SK-N-SH (cell line): ENCODE data around the gene GOLGA5. TPM values are rescaled to one million over a fixed set of nuclear protein-coding genes. Genes with fewer than 3 reads are reported as not detected.

Source experiments
- CTCF ChIA-PET: fragments of 300-600, 350-600 bp; formaldehyde crosslinking; extraction: SDS; loops from one replicate; lab custom pipeline; 2021; lab: Yijun Ruan, JAX
- POLR2A ChIA-PET: fragments of 350-600 bp; sonication (Branson Sonifier 250); formaldehyde crosslinking; extraction: SDS; loops from one replicate; lab custom pipeline; 2020; ENCODE audit warnings: antibody characterized with exemption, inconsistent platforms; lab: Yijun Ruan, JAX
- DNase-seq: peaks from one replicate; pipeline ENCODE4 v3.0.0; 2012
- H2AFZ ChIP-seq: fragments of 200-600 bp; sonication (generic); 2 replicates; pipeline ENCODE4 v1.8.1; 2016; ENCODE audit warnings: antibody characterized with exemption, mild to moderate bottlenecking, low read depth
- H3F3A ChIP-seq: fragments of 200-600 bp; sonication (generic); replicated peaks from 2 replicates; pipeline ENCODE3; 2016; ENCODE audit warnings: antibody characterized with exemption, mild to moderate bottlenecking; ENCODE audit not compliant: insufficient read depth
- H3K27ac ChIP-seq, 2 experiments: fragments of 200-500 bp in 1 of 2; fragments of 200-600 bp in 1 of 2; sonication (Bioruptor generic) in 1 of 2; sonication (generic), shearing (Covaris generic) in 1 of 2; 2 replicates each; pipeline versions ENCODE4 v1.5.1 to v1.6.1; 2014 to 2016; ENCODE audit warnings: low read depth in 2 of 2, inconsistent platforms in 1 of 2, low read length in 1 of 2, mild to moderate bottlenecking in 1 of 2, mixed read lengths in 1 of 2
- H3K27me3 ChIP-seq: fragments of 200-600 bp; sonication (generic), shearing (Covaris generic); 2 replicates; pipeline ENCODE4 v1.6.1; 2016; ENCODE audit warnings: mixed run types; ENCODE audit not compliant: insufficient read depth
- H3K36me3 ChIP-seq, 2 experiments: fragments of 200-500 bp in 1 of 2; fragments of 200-600 bp in 1 of 2; sonication (Bioruptor generic) in 1 of 2; sonication (generic) in 1 of 2; replicated peaks in 1 of 2; 2 replicates each; pipeline versions ENCODE3 to v1.5.1; 2014 to 2016; ENCODE audit warnings: low read length in 1 of 2, mild to moderate bottlenecking in 1 of 2; ENCODE audit not compliant: insufficient read depth in 2 of 2, control insufficient read depth in 1 of 2
- H3K4me1 ChIP-seq, 2 experiments: fragments of 200-500 bp in 1 of 2; fragments of 200-600 bp in 1 of 2; sonication (Bioruptor generic) in 1 of 2; sonication (generic), shearing (Covaris generic) in 1 of 2; 2 replicates each; pipeline versions ENCODE4 v1.5.1 to v1.6.1; 2014 to 2016; ENCODE audit warnings: low read depth in 1 of 2, low read length in 1 of 2, mixed run types in 1 of 2; ENCODE audit not compliant: insufficient read depth in 2 of 2, control insufficient read depth in 1 of 2
- H3K4me2 ChIP-seq: fragments of 200-600 bp; sonication (generic), shearing (Covaris generic); 2 replicates; pipeline ENCODE4 v1.6.1; 2017; ENCODE audit warnings: mixed run types
- H3K4me3 ChIP-seq, 2 experiments: fragments of 200-500 bp in 1 of 2; fragments of 200-600 bp in 1 of 2; sonication (Bioruptor generic) in 1 of 2; sonication (generic), shearing (Covaris generic) in 1 of 2; 2 replicates each; pipeline versions ENCODE4 v1.5.1 to v1.8.1; 2014 to 2016; ENCODE audit warnings: low read depth in 2 of 2, inconsistent platforms in 1 of 2, low read length in 1 of 2, mild to moderate bottlenecking in 1 of 2, mixed read lengths in 1 of 2, moderate library complexity in 1 of 2
- H3K79me2 ChIP-seq: fragments of 200-600 bp; sonication (generic); 2 replicates; pipeline ENCODE4 v1.8.1; 2017; ENCODE audit warnings: mild to moderate bottlenecking; ENCODE audit not compliant: insufficient read depth
- H3K9ac ChIP-seq: fragments of 200-600 bp; sonication (generic); 2 replicates; pipeline ENCODE4 v1.6.1; 2017; ENCODE audit warnings: mixed run types
- H3K9me2 ChIP-seq: fragments of 200-600 bp; sonication (generic); 2 replicates; pipeline ENCODE4 v1.6.1; 2017; ENCODE audit warnings: mixed run types
- H3K9me3 ChIP-seq: fragments of 200-600 bp; sonication (generic); 2 replicates; pipeline ENCODE4 v1.6.1; 2017; ENCODE audit warnings: mixed run types, mild to moderate bottlenecking, moderate library complexity
- H4K20me1 ChIP-seq: fragments of 200-600 bp; sonication (generic); 2 replicates; pipeline ENCODE4 v1.6.1; 2017; ENCODE audit warnings: mild to moderate bottlenecking, mixed run types; ENCODE audit not compliant: insufficient read depth
- ELF1 ChIP-seq: IDR thresholded peaks from 2 replicates; pipeline ENCODE4 v1.4.0; 2012
- FOXM1 ChIP-seq: IDR thresholded peaks from 2 replicates; pipeline ENCODE4 v1.4.0; 2012; ENCODE audit warnings: low read depth, mild to moderate bottlenecking
- GABPA ChIP-seq: IDR thresholded peaks from 2 replicates; pipeline ENCODE4 v1.4.0; 2012; ENCODE audit warnings: low read depth, mild to moderate bottlenecking
- GATA2 ChIP-seq: sonication (generic); formaldehyde crosslinking; IDR thresholded peaks from 2 replicates; pipeline ENCODE4 v1.5.0; 2020; ENCODE audit warnings: mild to moderate bottlenecking, missing genetic modification reagents
- JUND ChIP-seq: IDR thresholded peaks from 2 replicates; pipeline ENCODE4 v1.4.0; 2012
- POLR2AphosphoS5 ChIP-seq: IDR thresholded peaks from 2 replicates; pipeline ENCODE4 v1.6.1; 2012; ENCODE audit warnings: low read depth, low read length
- RAD21 ChIP-seq: IDR thresholded peaks from 2 replicates; pipeline ENCODE4 v1.6.1; 2012; ENCODE audit warnings: mild to moderate bottlenecking, low read length
- RCOR1 ChIP-seq: fragments of 150-350 bp; IDR thresholded peaks from 2 replicates; pipeline ENCODE4 v1.6.1; 2017; ENCODE audit warnings: antibody characterized with exemption, low read length
- SIN3A ChIP-seq: IDR thresholded peaks from 2 replicates; pipeline ENCODE4 v1.6.1; 2012; ENCODE audit warnings: low read depth, mild to moderate bottlenecking, low read length, moderate library complexity, borderline replicate concordance
- TAF1 ChIP-seq: IDR thresholded peaks from 2 replicates; pipeline ENCODE4 v1.6.1; 2012; ENCODE audit warnings: low read depth, mild to moderate bottlenecking, low read length, moderate library complexity, borderline replicate concordance
- TCF12 ChIP-seq: IDR thresholded peaks from 2 replicates; pipeline ENCODE4 v1.4.0; 2012
- WGBS: methylation state at CpG from one replicate; pipeline ENCODE4 v1.1.6; 2017; ENCODE audit warnings: low lambda C conversion rate; 5-methylcytosine and 5-hydroxymethylcytosine counted together
- polyA plus RNA-seq, 3 experiments: library from polyadenylated mRNA; depleted of rRNA; stranded (reverse); fragments of >200 nt; gene quantifications; 2 replicates each; pipeline ENCODE4 v1.2.3, GENCODE V29; 2012

GOLGA5 gene
- polyA plus RNA-seq, 1 of the 3 experiments (the other 2 are of a cell fraction): 25.6 TPM

DNA sequence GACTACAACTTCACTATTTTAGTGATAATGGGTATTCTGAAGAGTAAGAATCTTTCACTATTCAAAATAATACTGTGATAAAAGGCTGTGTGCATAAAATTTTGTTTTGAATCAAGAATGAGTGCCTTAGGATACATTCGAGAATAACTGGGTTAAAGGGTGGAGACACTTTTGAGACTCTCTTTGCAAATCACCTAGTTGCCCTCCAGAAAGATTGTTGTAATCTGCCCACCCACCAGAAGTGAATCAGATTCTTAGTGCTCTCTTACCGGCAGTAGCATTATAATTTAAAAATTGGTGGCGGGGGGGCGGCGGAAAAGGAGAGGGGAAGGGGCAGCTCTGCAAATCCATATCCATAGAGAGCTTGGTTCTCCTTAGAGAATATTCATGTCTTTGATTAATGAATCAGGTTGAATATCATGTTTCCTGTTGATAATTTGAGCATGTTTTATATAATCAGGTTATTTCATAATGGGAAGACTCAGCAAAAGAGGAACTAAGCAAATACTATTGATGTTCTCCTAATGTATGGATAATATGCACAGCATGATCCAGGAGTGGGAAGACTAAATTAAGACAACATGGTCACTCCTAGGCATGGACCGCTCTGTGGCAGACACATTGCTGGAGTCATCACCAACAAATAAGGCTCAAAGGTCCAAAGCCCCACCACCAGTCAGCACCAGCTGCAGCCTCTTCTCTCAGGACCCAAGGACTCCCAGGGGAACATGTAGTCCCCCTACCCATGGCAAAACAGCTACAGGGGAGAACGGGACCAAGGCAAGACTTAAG lies 66.1 kb downstream of the GOLGA5 start:
- H2AFZ ChIP-seq: no peak overlapping the region
- no peaks in the 10 kb centered on the region for H3K36me3 ChIP-seq
- no peaks in the 10 kb centered on the region for H3F3A ChIP-seq
- CTCF ChIA-PET: interaction anchor here (1.6 kb wide), 1 partner anchor 20 kb away, joined by 4 read pairs; no protein-coding TSS in a partner anchor
- no peak overlapping the region for H3K4me2 ChIP-seq
- H3K79me2 ChIP-seq: no peaks in the 10 kb centered on the region
- no peak overlapping the region for H3K9ac ChIP-seq
- H3K9me3 ChIP-seq: no peaks in the 10 kb centered on the region
- no peak for DNase-seq
- no peaks in the 10 kb centered on the region for H3K27me3 ChIP-seq
- 79% methylated on average over 6 of the region's 7 CpGs for WGBS
- POLR2A ChIA-PET: no interaction called here
- H3K4me3 ChIP-seq: no peak overlapping the region
- TF ChIP-seq RCOR1: no peak
- no peak for TF ChIP-seq TCF12
- TF ChIP-seq SIN3A: no peak
- TF ChIP-seq FOXM1: no peak
- TF ChIP-seq TAF1: no peak
- no peak for TF ChIP-seq RAD21
- TF ChIP-seq JUND: no peak
- TF ChIP-seq GABPA: no peak
- TF ChIP-seq ELF1: no peak
- H4K20me1 ChIP-seq: no peaks in the 10 kb centered on the region
- no peaks in the 10 kb centered on the region; a peak in 1 of 4 replicates for H3K4me1 ChIP-seq
- H3K9me2 ChIP-seq: no peaks in the 10 kb centered on the region
- no peak overlapping the region for H3K27ac ChIP-seq

DNA sequence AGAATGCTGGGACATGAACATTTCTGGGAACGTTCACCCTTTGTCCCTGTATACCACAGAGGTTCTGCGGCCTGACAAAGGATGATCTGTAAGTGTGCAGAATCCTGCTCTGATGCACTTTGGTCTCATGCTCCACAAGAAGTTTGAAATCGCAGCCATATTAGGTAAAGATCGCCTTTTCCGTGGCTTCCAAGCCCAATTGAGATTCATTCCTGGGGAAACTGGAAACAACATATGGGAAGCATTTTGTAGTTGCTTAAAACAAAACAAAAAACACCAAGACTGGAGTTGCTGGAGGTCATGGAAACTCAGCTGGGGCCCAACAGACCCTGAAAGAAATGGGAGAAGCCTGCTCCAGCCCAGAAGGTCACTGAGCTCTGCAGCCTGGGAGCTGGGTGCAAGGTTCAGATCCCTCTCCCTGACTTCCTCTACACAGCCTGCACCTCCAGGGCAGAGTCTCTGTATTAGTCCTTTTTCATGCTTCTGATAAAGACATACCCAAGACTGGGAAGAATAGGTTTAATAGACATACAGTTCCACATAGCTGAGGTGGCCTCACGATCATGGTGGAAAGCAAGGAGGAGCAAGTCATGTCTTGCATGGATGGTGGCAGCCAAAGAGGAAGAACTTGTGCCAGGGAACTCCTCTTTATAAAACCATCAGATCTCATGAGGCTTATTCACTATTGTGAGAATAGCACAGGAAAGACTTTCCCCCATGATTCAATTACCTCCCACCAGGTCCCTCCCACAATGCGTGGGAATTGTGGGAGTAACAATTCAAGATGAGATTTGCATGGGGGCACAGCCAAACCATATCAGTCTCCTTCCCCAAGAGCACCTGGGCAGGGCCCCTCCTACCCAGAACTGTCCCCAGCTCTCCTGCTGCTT lies 68.0 kb downstream of the GOLGA5 start:
- Histone ChIP-seq H3K4me3 (no peak overlapping the region), H3K36me3 (no peaks in the 10 kb centered on the region), H3K9me3 (no peaks in the 10 kb centered on the region), H3K79me2 (no peaks in the 10 kb centered on the region), H2AFZ (no peak overlapping the region), H4K20me1 (no peaks in the 10 kb centered on the region), H3K9ac (no peak overlapping the region), H3K9me2 (no peaks in the 10 kb centered on the region), H3K27me3 (no peaks in the 10 kb centered on the region), H3K4me1 (peaks cover 0 to 4% of the 10 kb centered on the region in 2 experiments; a peak in 1 of 4 replicates), H3K27ac (no peak overlapping the region), H3F3A (no peaks in the 10 kb centered on the region), H3K4me2 (no peak overlapping the region)
- TF ChIP-seq GATA2 (no peak), POLR2AphosphoS5 (no peak)
- POLR2A ChIA-PET: no interaction called here
- CTCF ChIA-PET: no interaction called here
- no peak for DNase-seq
- WGBS: 49% methylated on average over 7 of the region's 7 CpGs
